ENCODE data around the gene SV2C.
"Not testable (repeated sequence)": the region's sequence is repeated elsewhere in the genome, so short reads cannot be mapped to it uniquely, and the experiment has no call there.

SV2C gene

GRCh38 chr5:76082772-76083554, at the start of gene SV2C:
Gene SV2C (plus strand): TSS chr5:76083383. CDS start chr5:76131751, 48,368 bp downstream.
- DNase-seq = no peak

- DNase-seq = not testable (repeated sequence)
Observed at GRCh38 chr5:76037736-76038151, 45.4 kb upstream of the SV2C start.

- DNase-seq = no peak
Observed at GRCh38 chr5:76038212-76038611, 45.0 kb upstream of the SV2C start.

GRCh38 chr5:76040806-76041205, 42.4 kb upstream of the SV2C start:
- DNase-seq = no peak

- DNase-seq = no peak
Observed at GRCh38 chr5:76041863-76042262, 41.3 kb upstream of the SV2C start.

- no peak for DNase-seq
Observed at GRCh38 chr5:76046741-76047140, 36.4 kb upstream of the SV2C start.

GRCh38 chr5:76050134-76050533, 33.0 kb upstream of the SV2C start:
- DNase-seq = no peak

- DNase-seq = no peak
Observed at GRCh38 chr5:76062502-76063041, 20.6 kb upstream of the SV2C start.

GRCh38 chr5:76065258-76065657, 17.9 kb upstream of the SV2C start:
- no peak for DNase-seq

- DNase-seq = no peak
Observed at GRCh38 chr5:76069061-76069735, 14.0 kb upstream of the SV2C start.

GRCh38 chr5:76074487-76075065, 8.6 kb upstream of the SV2C start:
- no peak for DNase-seq

- no peak for DNase-seq
Observed at GRCh38 chr5:76081811-76082771, 1.1 kb upstream of the SV2C start.

- DNase-seq = no peak
Observed at GRCh38 chr5:76083555-76084495, 642 bp downstream of the SV2C start.

GRCh38 chr5:76084496-76085242, 1.5 kb downstream of the SV2C start:
- no peak for DNase-seq

GRCh38 chr5:76085243-76085579, 2.0 kb downstream of the SV2C start:
- DNase-seq = no peak

GRCh38 chr5:76086095-76086494, 2.9 kb downstream of the SV2C start:
- no peak for DNase-seq

GRCh38 chr5:76089156-76089555, 6.0 kb downstream of the SV2C start:
- not testable (repeated sequence) for DNase-seq

- DNase-seq = no peak
Observed at GRCh38 chr5:76091351-76091750, 8.2 kb downstream of the SV2C start.

GRCh38 chr5:76099286-76099702, 16.1 kb downstream of the SV2C start:
- DNase-seq = no peak

- DNase-seq = no peak
Observed at GRCh38 chr5:76099756-76100155, 16.6 kb downstream of the SV2C start.

GRCh38 chr5:76104027-76104426, 20.8 kb downstream of the SV2C start:
- no peak for DNase-seq
